GM12878 (cell line): ENCODE measurements around the gene SYNDIG1. TPM values are rescaled to one million over a fixed set of nuclear protein-coding genes. Genes with fewer than 3 reads are reported as not detected.

Experiments
- ATAC-seq: fragments of 200-7000 bp; cut with Tn5 transposase; 3 replicates; pipeline ENCODE4 v1.9.1; 2020; ENCODE audit warnings: mild to moderate bottlenecking, moderate library complexity
- BruUV-seq: library from RNA; stranded (reverse); fragments of 400-500 nt; replicated peaks from 2 replicates; lab custom pipeline; 2021; lab: Mats Ljungman, UMichigan
- CTCF ChIA-PET: fragments of 300-600 bp; sonication (Branson Sonifier 250); formaldehyde crosslinking; extraction: SDS; loops from one replicate; lab custom pipeline; 2021; ENCODE audit warnings: inconsistent platforms; lab: Yijun Ruan, JAX
- POLR2A ChIA-PET: fragments of 350-600 bp; formaldehyde crosslinking; extraction: SDS; loops from one replicate; lab custom pipeline; 2021; ENCODE audit warnings: inconsistent platforms; lab: Charles Lee
- RAD21 ChIA-PET: fragments of 300-600 bp; sonication (Branson Sonifier 250); formaldehyde crosslinking; loops from one replicate; lab custom pipeline; 2023; ENCODE audit warnings: antibody characterized with exemption; ENCODE audit not compliant: unreplicated experiment; lab: Charles Lee
- SMC1A ChIA-PET: fragments of 300-600 bp; sonication (Branson Sonifier 250); formaldehyde crosslinking; loops from one replicate; lab custom pipeline; 2023; ENCODE audit not compliant: unreplicated experiment, uncharacterized antibody; lab: Charles Lee
- DNase-seq: peaks from one replicate; pipeline ENCODE4 v3.0.0-alpha.2; 2011; ENCODE audit warnings: low read depth, low spot score
- FAIRE-seq: peaks from 3 replicates; lab custom pipeline; 2011; peaks lifted over from hg19 to GRCh38; lab: Jason Lieb, UNC
- H2AFZ ChIP-seq: 2 replicates; pipeline ENCODE4 v1.6.0; 2011; ENCODE audit warnings: low read depth, low read length, control low read depth; ENCODE audit not compliant: control insufficient read depth
- H3K27ac ChIP-seq: 2 replicates; pipeline ENCODE4 v1.5.1; 2011; ENCODE audit warnings: control low read depth; ENCODE audit not compliant: control insufficient read depth, insufficient read depth
- H3K27me3 ChIP-seq, 2 experiments: replicated peaks in 1 of 2; 2 replicates each; pipeline versions ENCODE4 v1.6.0 to v1.6.1; 2011; ENCODE audit warnings: low read length in 1 of 2; ENCODE audit not compliant: control insufficient read depth in 2 of 2, insufficient read depth in 2 of 2
- H3K36me3 ChIP-seq, 2 experiments: 2 replicates each; pipeline ENCODE4 v1.5.1; 2011; ENCODE audit warnings: low read length in 1 of 2; ENCODE audit not compliant: control insufficient read depth in 2 of 2, insufficient read depth in 2 of 2
- H3K4me1 ChIP-seq: 2 replicates; pipeline ENCODE4 v1.6.1; 2011; ENCODE audit warnings: mild to moderate bottlenecking, low read length, moderate library complexity, mixed read lengths; ENCODE audit not compliant: control insufficient read depth, insufficient read depth
- H3K4me2 ChIP-seq: 2 replicates; pipeline ENCODE4 v1.6.0; 2011; ENCODE audit warnings: control low read depth; ENCODE audit not compliant: control insufficient read depth, insufficient read depth
- H3K4me3 ChIP-seq: fragments of 200-600 bp; sonication (generic); 2 replicates; pipeline ENCODE4 v1.5.1; 2016
- H3K79me2 ChIP-seq: 2 replicates; pipeline ENCODE4 v1.6.0; 2011; ENCODE audit warnings: low read length; ENCODE audit not compliant: control insufficient read depth, insufficient read depth
- H3K9ac ChIP-seq: 2 replicates; pipeline ENCODE4 v1.8.0; 2011; ENCODE audit warnings: low read length, control low read depth, mixed read lengths; ENCODE audit not compliant: control insufficient read depth, insufficient read depth
- H3K9me3 ChIP-seq: replicated peaks from 3 replicates; pipeline ENCODE4 v1.5.1; 2011; ENCODE audit warnings: mild to moderate bottlenecking, low read length; ENCODE audit not compliant: control insufficient read depth, insufficient read depth
- H4K20me1 ChIP-seq: 2 replicates; pipeline ENCODE4 v1.6.0; 2011; ENCODE audit not compliant: control insufficient read depth, insufficient read depth
- BACH1 ChIP-seq: fragments of 450-650 bp; IDR thresholded peaks from 2 replicates; pipeline ENCODE4 v1.6.1; 2017; ENCODE audit warnings: mild to moderate bottlenecking, borderline replicate concordance
- BCL3 ChIP-seq: IDR thresholded peaks from 2 replicates; pipeline ENCODE4 v1.6.1; 2011; ENCODE audit warnings: borderline replicate concordance, low read depth, mild to moderate bottlenecking, moderate library complexity, low read length; ENCODE audit not compliant: insufficient read depth, poor library complexity, severe bottlenecking
- BHLHE40 ChIP-seq, 2 experiments: fragments of 450-650 bp in 1 of 2; IDR thresholded peaks; 2 replicates each; pipeline ENCODE4 v1.6.1; 2011 to 2017; ENCODE audit warnings: low read depth in 2 of 2, borderline replicate concordance in 1 of 2, improper control_type of control experiment in 1 of 2, low read length in 1 of 2, mild to moderate bottlenecking in 1 of 2
- CEBPB ChIP-seq, 2 experiments: fragments of 150-350 bp in 1 of 2; IDR thresholded peaks; 2 replicates each; pipeline ENCODE4 v1.6.1; 2012 to 2014; ENCODE audit warnings: low read depth in 2 of 2, low read length in 2 of 2, borderline replicate concordance in 1 of 2, inconsistent platforms in 1 of 2
- CHD4 ChIP-seq: fragments of 200-600 bp; sonication (generic); IDR thresholded peaks from 2 replicates; pipeline ENCODE4 v1.6.1; 2016; ENCODE audit warnings: mild to moderate bottlenecking
- CUX1 ChIP-seq: IDR thresholded peaks from 2 replicates; pipeline ENCODE4 v1.6.1; 2012; ENCODE audit warnings: improper control_type of control experiment, low read depth, low read length; ENCODE audit not compliant: insufficient replicate concordance
- HDGF ChIP-seq: fragments of 450-650 bp; IDR thresholded peaks from 2 replicates; pipeline ENCODE4 v1.6.1; 2016; ENCODE audit warnings: antibody characterized with exemption
- IKZF1 ChIP-seq: fragments of 450-650 bp; conservative IDR thresholded peaks from 2 replicates; pipeline ENCODE4 v1.6.1; 2017; ENCODE audit warnings: antibody characterized with exemption, mild to moderate bottlenecking
- KLF5 ChIP-seq: fragments of 450-650 bp; IDR thresholded peaks from 2 replicates; pipeline ENCODE4 v1.6.1; 2014; ENCODE audit warnings: mild to moderate bottlenecking; ENCODE audit not compliant: partially characterized antibody
- MTA2 ChIP-seq: fragments of 450-650 bp; IDR thresholded peaks from 2 replicates; pipeline ENCODE4 v1.6.1; 2016; ENCODE audit warnings: low read depth, mild to moderate bottlenecking, moderate library complexity
- NFIC ChIP-seq: IDR thresholded peaks from 2 replicates; pipeline ENCODE4 v1.6.1; 2012; ENCODE audit warnings: low read depth, mild to moderate bottlenecking, inconsistent platforms, low read length, moderate library complexity
- NRF1 ChIP-seq: conservative IDR thresholded peaks from 2 replicates; pipeline ENCODE4 v1.6.1; 2011; ENCODE audit warnings: mild to moderate bottlenecking, low read depth, low read length, improper control_type of control experiment
- PAX5 ChIP-seq: IDR thresholded peaks from 2 replicates; pipeline ENCODE4 v1.6.1; 2011; ENCODE audit warnings: low read depth, low read length, borderline replicate concordance
- POLR2A ChIP-seq: IDR thresholded peaks from 2 replicates; pipeline ENCODE4 v1.6.1; 2011; ENCODE audit warnings: low read depth, mild to moderate bottlenecking, low read length
- RELA ChIP-seq: fragments of 450-650 bp; IDR thresholded peaks from 2 replicates; pipeline ENCODE4 v1.8.0; 2014; ENCODE audit warnings: borderline replicate concordance; ENCODE audit not compliant: partially characterized antibody
- SMARCA5 ChIP-seq: fragments of 450-650 bp; IDR thresholded peaks from 2 replicates; pipeline ENCODE4 v1.6.1; 2017; ENCODE audit warnings: mild to moderate bottlenecking
- SP1 ChIP-seq: IDR thresholded peaks from one replicate; pipeline ENCODE4 v1.6.1; 2011; ENCODE audit warnings: low read depth, low read length
- SUPT20H ChIP-seq: IDR thresholded peaks from 2 replicates; pipeline ENCODE4 v1.6.1; 2011; ENCODE audit warnings: low read depth, mild to moderate bottlenecking, low read length, moderate library complexity, borderline replicate concordance; ENCODE audit not compliant: control insufficient read depth
- TARDBP ChIP-seq: IDR thresholded peaks from 2 replicates; pipeline ENCODE4 v1.6.1; 2016; ENCODE audit warnings: borderline replicate concordance
- ZSCAN29 ChIP-seq: fragments of 450-650 bp; IDR thresholded peaks from 2 replicates; pipeline ENCODE4 v1.6.1; 2017; ENCODE audit warnings: mild to moderate bottlenecking, moderate library complexity
- whole genome bisulfite sequencing: methylation state at CpG from one replicate; pipeline ENCODE4 v1.1.6; 2016; ENCODE audit warnings: low lambda C conversion rate; ENCODE audit not compliant: insufficient replicate concordance, insufficient coverage; ENCODE audit errors: missing lambda C conversion rate; 5-methylcytosine and 5-hydroxymethylcytosine counted together
- in situ Hi-C: fragments of 300-500 bp; cut with MboI; formaldehyde crosslinking; loops from 9 replicates; pipeline ENCODE4 v1.14.3; 2018; ENCODE audit warnings: mixed read lengths
- intact Hi-C: fragments of 100-400 bp; cut with micrococcal nuclease; formaldehyde crosslinking; loops from one replicate; pipeline ENCODE4 v1.14.2; 2022; ENCODE audit not compliant: unreplicated experiment
- polyA plus RNA-seq, 11 experiments: library from polyadenylated mRNA; depleted of rRNA in 4 of 11; unstranded in 6 of 11; stranded (reverse) in 5 of 11; fragments of >200 nt; fragmentation: Nextera tagmentation in 4 of 11; fragmentation: Illumina TruSeq in 1 of 11; extraction: Ambion mirVana in 4 of 11; extraction: Trizol in 1 of 11; gene quantifications; 1 replicate in 1 of 11; 2 replicates in 10 of 11; pipeline versions ENCODE4 v1.2.1 to v1.2.3, GENCODE V29; 2011 to 2016; ENCODE audit warnings: inconsistent platforms in 2 of 11, missing spikeins in 2 of 11, low read depth in 1 of 11
- total RNA-seq, 4 experiments: library from RNA; depleted of rRNA in 3 of 4; stranded (reverse); fragments of >200 nt in 3 of 4; fragmentation: Illumina TruSeq in 1 of 4; extraction: Trizol in 1 of 4; gene quantifications; 2 replicates each; pipeline versions ENCODE4 v1.2.1 to v1.2.3, GENCODE V29; 2013 to 2021

SYNDIG1 gene
- total and polyA plus RNA-seq, 10 of the 15 experiments (the other 5 are each of a cell fraction or from before 2014, with no cell fraction given): not detected

- TF ChIP-seq MTA2 (no peak), SMARCA5 (no peak), BHLHE40 (IDR thresholded peaks at IDR 0.05; ENCODE audit: borderline replicate concordance in 1 of 2, low read depth in 2 of 2, low read length in 1 of 2) (no peak), KLF5 (no peak), PAX5 (no peak)
- TF ChIP-seq, all 136 proteins: peak for 0
Measured at GRCh38 chr20:24455081-24455480, 14.3 kb upstream of the SYNDIG1 start (continued).

GRCh38 chr20:24456398-24456781, 13.0 kb upstream of the SYNDIG1 start:
- no peak overlapping the region for H2AFZ ChIP-seq
- no peak for ATAC-seq
- H3K79me2 ChIP-seq: no peaks in the 10 kb centered on the region
- no peaks in the 10 kb centered on the region for H3K4me1 ChIP-seq
- ChIA-PET RAD21 (no interaction called here), POLR2A (no interaction called here), SMC1A (interaction anchor here (0.8 kb wide), 1 partner anchor 194 kb away, joined by 3 read pairs; no protein-coding TSS in a partner anchor), CTCF (no interaction called here)
- H3K4me2 ChIP-seq: no peak overlapping the region
- no TSS peak for BruUV-seq
- no peak overlapping the region for H3K4me3 ChIP-seq
- no peaks in the 10 kb centered on the region for H3K9me3 ChIP-seq
- in situ Hi-C loops: no loop called here
- no peaks in the 10 kb centered on the region; a peak in 2 of 4 replicates for H3K27me3 ChIP-seq
- no peak for DNase-seq
- no peak overlapping the region for H3K9ac ChIP-seq
- intact Hi-C loops: no loop called here
- H4K20me1 ChIP-seq: no peaks in the 10 kb centered on the region
- H3K27ac ChIP-seq: no peak overlapping the region
- H3K36me3 ChIP-seq: no peaks in the 10 kb centered on the region
- FAIRE-seq: no peak
- 41% methylated on average over 3 of the region's 3 CpGs for WGBS
- TF ChIP-seq RELA (no peak), HDGF (no peak), NFIC (no peak), ZSCAN29 (no peak), SP1 (no peak), NRF1 (no peak), CHD4 (no peak), POLR2A (no peak), IKZF1 (no peak), CEBPB (IDR thresholded peaks at IDR 0.05; ENCODE audit: borderline replicate concordance in 1 of 2, low read depth in 2 of 2, low read length in 2 of 2) (no peak), CUX1 (no peak), BCL3 (no peak), BACH1 (no peak), SUPT20H (no peak), TARDBP (no peak)
